ENCODE results near the gene CCR9.

GRCh38 chr3:45871780-45872179 is 14.6 kb upstream of the CCR9 start:
- no peak for TF ChIP-seq EZH2phosphoT487 (conservative IDR thresholded peaks at IDR 0.05; ENCODE audit: low read length)
- no peak for TF ChIP-seq CTCF (IDR thresholded peaks at IDR 0.05; ENCODE audit: insufficient read depth, low read length, poor library complexity, severe bottlenecking)
